Measurements from ENCODE around the gene CHCHD6.

DNA sequence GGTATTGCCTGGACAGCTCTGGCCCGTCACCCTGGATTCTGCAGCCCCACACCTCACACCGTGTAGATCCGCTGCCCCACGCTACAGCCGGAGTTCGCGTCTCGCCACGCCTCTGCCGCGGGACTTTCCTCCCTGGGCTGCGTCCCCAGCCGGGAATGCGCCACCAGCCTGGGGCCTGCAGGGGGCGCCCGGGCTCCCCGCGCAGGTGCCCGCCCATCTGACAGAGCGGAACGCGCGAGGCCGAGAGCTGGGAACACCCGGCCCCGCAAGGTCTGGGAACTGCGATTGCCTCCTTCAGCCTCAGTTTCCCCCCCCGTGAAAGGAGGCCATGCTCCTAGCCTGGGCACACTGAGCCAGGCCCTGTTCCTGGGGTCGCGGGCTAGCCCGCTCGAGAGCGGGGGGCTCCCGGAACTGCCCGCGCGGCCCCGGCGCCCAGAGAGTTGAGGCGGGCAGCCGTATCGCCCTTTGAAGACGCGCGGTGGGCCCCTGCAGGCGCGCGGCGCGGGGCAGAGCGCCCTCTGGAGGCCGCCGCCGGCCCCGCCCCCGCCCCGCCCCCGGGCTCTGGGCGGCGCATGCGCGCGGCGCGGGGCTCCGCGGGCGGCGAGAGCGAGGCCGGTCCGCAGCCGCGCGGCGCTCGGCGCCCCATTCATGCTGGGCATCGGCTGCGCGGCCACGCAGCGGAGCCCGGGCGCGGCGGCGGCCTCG, 278.6 kb downstream of the CHCHD6 start, which contains the start of gene PLXNA1:
- TF ChIP-seq GATA2 (IDR thresholded peaks at IDR 0.05; ENCODE audit: low read depth, low read length) (no peak; the same call in 1 of the 2 replicates), GATA3 (IDR thresholded peaks at IDR 0.05; ENCODE audit: low read depth, low read length) (no peak)
